ENCODE results near the gene SLC39A6. TPM values are rescaled to one million over a fixed set of nuclear protein-coding genes. Genes with fewer than 3 reads are reported as not detected.

Gene SLC39A6
- total RNA-seq, 1 donor = 133 TPM

- Histone ChIP-seq H3K36me3 (ENCODE audit: insufficient read depth, low read length) (peaks cover 54% of the 10 kb centered on the region), H3K79me2 (ENCODE audit: insufficient read depth, low read length) (no peaks in the 10 kb centered on the region), H4K20me1 (ENCODE audit: insufficient read depth, low read length) (peaks cover 5% of the 10 kb centered on the region), H3K4me3 (ENCODE audit: insufficient read depth, low read length) (no peak overlapping the region), H2AFZ (ENCODE audit: low read length) (no peak overlapping the region), H3K9me3 (ENCODE audit: low read depth, low read length) (no peaks in the 10 kb centered on the region), H3K27me3 (ENCODE audit: insufficient read depth, low read length) (no peaks in the 10 kb centered on the region), H3K4me1 (ENCODE audit: insufficient read depth, low read length) (no peaks in the 10 kb centered on the region), H3K27ac (ENCODE audit: low read depth, low read length) (no peak overlapping the region), H3K4me2 (ENCODE audit: insufficient read depth, low read length) (no peak overlapping the region)
- TF ChIP-seq CTCF (IDR thresholded peaks at IDR 0.05; ENCODE audit: extremely low read depth, low read depth, low read length) = no peak
- DNase-seq (ENCODE audit: insufficient read length, low spot score, missing footprints) = no peak
Observed at GRCh38 chr18:36114251-36114650, 14.9 kb downstream of the SLC39A6 start.

- no peak overlapping the region for H3K4me3 ChIP-seq (ENCODE audit: insufficient read depth, low read length)
- no peak for DNase-seq (ENCODE audit: insufficient read length, low spot score, missing footprints)
- H3K27ac ChIP-seq (ENCODE audit: low read depth, low read length) = no peak overlapping the region
- no peak overlapping the region for H3K4me2 ChIP-seq (ENCODE audit: insufficient read depth, low read length)
- no peaks in the 10 kb centered on the region for H3K79me2 ChIP-seq (ENCODE audit: insufficient read depth, low read length)
- H2AFZ ChIP-seq (ENCODE audit: low read length) = no peak overlapping the region
- H3K27me3 ChIP-seq (ENCODE audit: insufficient read depth, low read length) = no peaks in the 10 kb centered on the region
- H3K36me3 ChIP-seq (ENCODE audit: insufficient read depth, low read length) = peaks cover 54% of the 10 kb centered on the region
- H4K20me1 ChIP-seq (ENCODE audit: insufficient read depth, low read length) = peaks cover 5% of the 10 kb centered on the region
- no peak for TF ChIP-seq CTCF (IDR thresholded peaks at IDR 0.05; ENCODE audit: extremely low read depth, low read depth, low read length)
- H3K9me3 ChIP-seq (ENCODE audit: low read depth, low read length) = no peaks in the 10 kb centered on the region
- H3K4me1 ChIP-seq (ENCODE audit: insufficient read depth, low read length) = no peaks in the 10 kb centered on the region
Observed at GRCh38 chr18:36112302-36112701, 16.8 kb downstream of the SLC39A6 start.

GRCh38 chr18:36109737-36110136, 19.4 kb downstream of the SLC39A6 start:
- Histone ChIP-seq H3K27ac (ENCODE audit: low read depth, low read length) (no peak overlapping the region), H3K4me2 (ENCODE audit: insufficient read depth, low read length) (no peak overlapping the region), H4K20me1 (ENCODE audit: insufficient read depth, low read length) (peaks cover 5% of the 10 kb centered on the region), H3K4me1 (ENCODE audit: insufficient read depth, low read length) (no peaks in the 10 kb centered on the region), H2AFZ (ENCODE audit: low read length) (no peak overlapping the region), H3K79me2 (ENCODE audit: insufficient read depth, low read length) (no peaks in the 10 kb centered on the region), H3K27me3 (ENCODE audit: insufficient read depth, low read length) (no peaks in the 10 kb centered on the region), H3K9me3 (ENCODE audit: low read depth, low read length) (no peaks in the 10 kb centered on the region), H3K36me3 (ENCODE audit: insufficient read depth, low read length) (peaks cover 39% of the 10 kb centered on the region), H3K4me3 (ENCODE audit: insufficient read depth, low read length) (no peak overlapping the region)
- no peak for DNase-seq (ENCODE audit: insufficient read length, low spot score, missing footprints)
- no peak for TF ChIP-seq CTCF (IDR thresholded peaks at IDR 0.05; ENCODE audit: extremely low read depth, low read depth, low read length)

GRCh38 chr18:36108601-36109000, 20.5 kb downstream of the SLC39A6 start:
- H3K4me3 ChIP-seq (ENCODE audit: insufficient read depth, low read length) = no peak overlapping the region
- H3K9me3 ChIP-seq (ENCODE audit: low read depth, low read length) = no peaks in the 10 kb centered on the region
- H3K4me1 ChIP-seq (ENCODE audit: insufficient read depth, low read length) = no peaks in the 10 kb centered on the region
- no peak for DNase-seq (ENCODE audit: insufficient read length, low spot score, missing footprints)
- H3K36me3 ChIP-seq (ENCODE audit: insufficient read depth, low read length) = peaks cover 29% of the 10 kb centered on the region
- H3K79me2 ChIP-seq (ENCODE audit: insufficient read depth, low read length) = no peaks in the 10 kb centered on the region
- H4K20me1 ChIP-seq (ENCODE audit: insufficient read depth, low read length) = no peaks in the 10 kb centered on the region
- H3K27me3 ChIP-seq (ENCODE audit: insufficient read depth, low read length) = no peaks in the 10 kb centered on the region
- H3K27ac ChIP-seq (ENCODE audit: low read depth, low read length) = no peak overlapping the region
- TF ChIP-seq CTCF (IDR thresholded peaks at IDR 0.05; ENCODE audit: extremely low read depth, low read depth, low read length) = no peak
- no peak overlapping the region for H2AFZ ChIP-seq (ENCODE audit: low read length)
- no peak overlapping the region for H3K4me2 ChIP-seq (ENCODE audit: insufficient read depth, low read length)
